HepG2 (cell line): ENCODE data around the gene TMEM184B. TPM values are rescaled to one million over a fixed set of nuclear protein-coding genes. Genes with fewer than 3 reads are reported as not detected.

ENCODE experiments used
- MEF2D ChIP-seq: sonication (generic); formaldehyde crosslinking; IDR thresholded peaks from 2 replicates; pipeline ENCODE4 v1.5.1; 2020; ENCODE audit warnings: mild to moderate bottlenecking, missing genetic modification reagents
- RFXAP ChIP-seq: sonication (generic); formaldehyde crosslinking; IDR thresholded peaks from 2 replicates; pipeline ENCODE4 v1.4.0; 2020; ENCODE audit warnings: missing genetic modification reagents, borderline replicate concordance
- RXRB ChIP-seq: IDR thresholded peaks from 2 replicates; pipeline ENCODE4 v1.6.1; 2016; ENCODE audit warnings: borderline replicate concordance, missing genetic modification reagents, missing compliant biosample characterization
- SAFB2 ChIP-seq: sonication (generic); formaldehyde crosslinking; IDR thresholded peaks from 2 replicates; pipeline ENCODE4 v1.5.1; 2020; ENCODE audit warnings: missing genetic modification reagents, low read depth, mild to moderate bottlenecking, borderline replicate concordance
- SOX13 ChIP-seq, 3 experiments: fragments of 450-650 bp in 1 of 3; sonication (generic) in 1 of 3; formaldehyde crosslinking in 1 of 3; IDR thresholded peaks in 2 of 3; conservative IDR thresholded peaks in 1 of 3; 2 replicates each; pipeline versions ENCODE4 v1.5.0 to v1.6.1; 2016 to 2020; ENCODE audit warnings: antibody characterized with exemption in 1 of 3, mild to moderate bottlenecking in 1 of 3, missing compliant biosample characterization in 1 of 3, missing genetic modification reagents in 1 of 3, moderate library complexity in 1 of 3
- SOX5 ChIP-seq: IDR thresholded peaks from 2 replicates; pipeline ENCODE4 v1.6.1; 2016; ENCODE audit warnings: borderline replicate concordance
- ZNF333 ChIP-seq: sonication (generic); formaldehyde crosslinking; IDR thresholded peaks from 2 replicates; pipeline ENCODE4 v1.4.0; 2020; ENCODE audit warnings: mild to moderate bottlenecking, missing genetic modification reagents, borderline replicate concordance
- polyA plus RNA-seq, 8 experiments: library from polyadenylated mRNA; depleted of rRNA in 3 of 8; stranded (reverse) in 7 of 8; unstranded in 1 of 8; fragments of >200 nt; fragmentation: Illumina TruSeq in 4 of 8; extraction: Trizol in 4 of 8; gene quantifications; 2 replicates each; pipeline versions ENCODE4 v1.2.1 to v1.2.3, GENCODE V29; 2011 to 2016; ENCODE audit warnings: low read depth in 4 of 8, missing spikeins in 1 of 8, mixed read lengths in 1 of 8; ENCODE audit not compliant: insufficient read depth in 1 of 8
- total RNA-seq, 5 experiments: library from RNA; depleted of rRNA; stranded (reverse); fragments of >200 nt; fragmentation: Illumina TruSeq; extraction: Trizol; gene quantifications; 2 replicates each; pipeline ENCODE4 v1.2.3, GENCODE V29; 2016; ENCODE audit warnings: low read depth in 1 of 5
- TF ChIP-seq, protein P1 (sequence below): sonication (generic); formaldehyde crosslinking; IDR thresholded peaks from 2 replicates; pipeline ENCODE4 v1.5.0; 2020; ENCODE audit warnings: mild to moderate bottlenecking, missing genetic modification reagents, borderline replicate concordance
- TF ChIP-seq, protein P2 (sequence below): sonication (generic); formaldehyde crosslinking; IDR thresholded peaks from 2 replicates; pipeline ENCODE4 v1.8.0; 2022; ENCODE audit warnings: missing genetic modification reagents, mild to moderate bottlenecking, inconsistent platforms, borderline replicate concordance
- TF ChIP-seq, protein P3 (sequence below): sonication (generic); formaldehyde crosslinking; IDR thresholded peaks from 2 replicates; pipeline ENCODE4 v1.5.0; 2020; ENCODE audit warnings: mild to moderate bottlenecking, missing genetic modification reagents
- TF ChIP-seq, protein P4 (sequence below), 2 experiments: sonication (generic) in 1 of 2; formaldehyde crosslinking in 1 of 2; IDR thresholded peaks; 2 replicates each; pipeline versions ENCODE4 v1.4.0 to v1.6.1; 2018 to 2020; ENCODE audit warnings: missing genetic modification reagents in 2 of 2, borderline replicate concordance in 1 of 2, low read depth in 1 of 2, mild to moderate bottlenecking in 1 of 2, missing biosample characterization in 1 of 2

Gene TMEM184B
- total and polyA plus RNA-seq, 2 of the 13 experiments (the other 11 are each of a cell fraction or from before 2014, with no cell fraction given), result 15.9 to 16.0 TPM

DNA sequence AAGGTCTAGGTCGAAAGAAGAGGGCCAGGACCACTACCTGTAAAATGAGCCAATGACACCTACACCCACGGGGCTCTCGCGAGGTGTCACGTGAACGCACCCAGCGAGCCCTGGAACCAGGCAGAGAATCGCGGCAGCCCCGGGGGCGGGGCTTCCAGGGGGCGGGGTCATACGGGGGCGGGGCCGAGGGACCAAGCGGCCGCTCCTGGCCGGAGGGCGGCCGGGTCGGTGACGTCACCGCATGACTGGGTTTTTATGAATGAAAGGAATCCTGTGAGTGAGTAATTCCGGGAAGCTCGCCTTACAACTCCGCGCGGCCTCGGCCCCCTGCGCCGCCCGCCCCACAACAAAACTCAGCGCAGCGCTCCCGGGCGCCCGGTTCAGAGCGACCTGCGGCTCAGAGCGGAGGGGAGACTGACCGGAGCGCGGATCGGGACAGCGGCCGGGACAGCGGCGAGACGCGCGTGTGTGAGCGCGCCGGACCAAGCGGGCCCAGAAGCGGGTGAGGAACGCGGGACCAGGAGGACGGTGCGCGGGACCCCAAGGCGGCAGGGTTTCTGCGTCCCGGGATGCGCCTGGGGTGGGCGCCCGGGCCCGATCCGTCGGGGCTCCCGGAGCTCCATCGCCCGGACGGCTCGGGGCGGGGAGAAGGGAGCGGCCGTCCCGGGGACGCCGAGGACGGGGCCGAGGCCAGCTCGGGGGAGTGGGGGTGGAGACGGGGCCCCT, 70.9 kb downstream of the TMEM184B start, which contains the start of gene MAFF (continued):
- TF ChIP-seq, protein P1, sequence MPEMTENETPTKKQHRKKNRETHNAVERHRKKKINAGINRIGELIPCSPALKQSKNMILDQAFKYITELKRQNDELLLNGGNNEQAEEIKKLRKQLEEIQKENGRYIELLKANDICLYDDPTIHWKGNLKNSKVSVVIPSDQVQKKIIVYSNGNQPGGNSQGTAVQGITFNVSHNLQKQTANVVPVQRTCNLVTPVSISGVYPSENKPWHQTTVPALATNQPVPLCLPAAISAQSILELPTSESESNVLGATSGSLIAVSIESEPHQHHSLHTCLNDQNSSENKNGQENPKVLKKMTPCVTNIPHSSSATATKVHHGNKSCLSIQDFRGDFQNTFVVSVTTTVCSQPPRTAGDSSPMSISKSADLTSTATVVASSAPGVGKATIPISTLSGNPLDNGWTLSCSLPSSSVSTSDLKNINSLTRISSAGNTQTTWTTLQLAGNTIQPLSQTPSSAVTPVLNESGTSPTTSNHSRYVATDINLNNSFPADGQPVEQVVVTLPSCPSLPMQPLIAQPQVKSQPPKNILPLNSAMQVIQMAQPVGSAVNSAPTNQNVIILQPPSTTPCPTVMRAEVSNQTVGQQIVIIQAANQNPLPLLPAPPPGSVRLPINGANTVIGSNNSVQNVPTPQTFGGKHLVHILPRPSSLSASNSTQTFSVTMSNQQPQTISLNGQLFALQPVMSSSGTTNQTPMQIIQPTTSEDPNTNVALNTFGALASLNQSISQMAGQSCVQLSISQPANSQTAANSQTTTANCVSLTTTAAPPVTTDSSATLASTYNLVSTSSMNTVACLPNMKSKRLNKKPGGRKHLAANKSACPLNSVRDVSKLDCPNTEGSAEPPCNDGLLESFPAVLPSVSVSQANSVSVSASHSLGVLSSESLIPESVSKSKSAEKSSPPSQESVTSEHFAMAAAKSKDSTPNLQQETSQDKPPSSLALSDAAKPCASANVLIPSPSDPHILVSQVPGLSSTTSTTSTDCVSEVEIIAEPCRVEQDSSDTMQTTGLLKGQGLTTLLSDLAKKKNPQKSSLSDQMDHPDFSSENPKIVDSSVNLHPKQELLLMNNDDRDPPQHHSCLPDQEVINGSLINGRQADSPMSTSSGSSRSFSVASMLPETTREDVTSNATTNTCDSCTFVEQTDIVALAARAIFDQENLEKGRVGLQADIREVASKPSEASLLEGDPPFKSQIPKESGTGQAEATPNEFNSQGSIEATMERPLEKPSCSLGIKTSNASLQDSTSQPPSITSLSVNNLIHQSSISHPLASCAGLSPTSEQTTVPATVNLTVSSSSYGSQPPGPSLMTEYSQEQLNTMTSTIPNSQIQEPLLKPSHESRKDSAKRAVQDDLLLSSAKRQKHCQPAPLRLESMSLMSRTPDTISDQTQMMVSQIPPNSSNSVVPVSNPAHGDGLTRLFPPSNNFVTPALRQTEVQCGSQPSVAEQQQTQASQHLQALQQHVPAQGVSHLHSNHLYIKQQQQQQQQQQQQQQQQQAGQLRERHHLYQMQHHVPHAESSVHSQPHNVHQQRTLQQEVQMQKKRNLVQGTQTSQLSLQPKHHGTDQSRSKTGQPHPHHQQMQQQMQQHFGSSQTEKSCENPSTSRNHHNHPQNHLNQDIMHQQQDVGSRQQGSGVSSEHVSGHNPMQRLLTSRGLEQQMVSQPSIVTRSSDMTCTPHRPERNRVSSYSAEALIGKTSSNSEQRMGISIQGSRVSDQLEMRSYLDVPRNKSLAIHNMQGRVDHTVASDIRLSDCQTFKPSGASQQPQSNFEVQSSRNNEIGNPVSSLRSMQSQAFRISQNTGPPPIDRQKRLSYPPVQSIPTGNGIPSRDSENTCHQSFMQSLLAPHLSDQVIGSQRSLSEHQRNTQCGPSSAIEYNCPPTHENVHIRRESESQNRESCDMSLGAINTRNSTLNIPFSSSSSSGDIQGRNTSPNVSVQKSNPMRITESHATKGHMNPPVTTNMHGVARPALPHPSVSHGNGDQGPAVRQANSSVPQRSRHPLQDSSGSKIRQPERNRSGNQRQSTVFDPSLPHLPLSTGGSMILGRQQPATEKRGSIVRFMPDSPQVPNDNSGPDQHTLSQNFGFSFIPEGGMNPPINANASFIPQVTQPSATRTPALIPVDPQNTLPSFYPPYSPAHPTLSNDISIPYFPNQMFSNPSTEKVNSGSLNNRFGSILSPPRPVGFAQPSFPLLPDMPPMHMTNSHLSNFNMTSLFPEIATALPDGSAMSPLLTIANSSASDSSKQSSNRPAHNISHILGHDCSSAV (CRISPR knock-in tag), result no peak
- 0 out of 2 replicates have a peak, but pooled peaks have one; percentile 19 for TF ChIP-seq RXRB
- peak; percentile 40; the same call in 1 of the 2 replicates for TF ChIP-seq SOX5 (CRISPR knock-in tag)
- TF ChIP-seq SOX13 (IDR thresholded peaks at IDR 0.05), result no peak
- peak in 1 of 2 experiments; percentile 46; a peak in 1 of 4 replicates for TF ChIP-seq SOX13 (CRISPR knock-in tag; conservative IDR thresholded peaks at IDR 0.05 in 1 of 2, IDR thresholded peaks at IDR 0.05 in 1 of 2)
- TF ChIP-seq, protein P2, sequence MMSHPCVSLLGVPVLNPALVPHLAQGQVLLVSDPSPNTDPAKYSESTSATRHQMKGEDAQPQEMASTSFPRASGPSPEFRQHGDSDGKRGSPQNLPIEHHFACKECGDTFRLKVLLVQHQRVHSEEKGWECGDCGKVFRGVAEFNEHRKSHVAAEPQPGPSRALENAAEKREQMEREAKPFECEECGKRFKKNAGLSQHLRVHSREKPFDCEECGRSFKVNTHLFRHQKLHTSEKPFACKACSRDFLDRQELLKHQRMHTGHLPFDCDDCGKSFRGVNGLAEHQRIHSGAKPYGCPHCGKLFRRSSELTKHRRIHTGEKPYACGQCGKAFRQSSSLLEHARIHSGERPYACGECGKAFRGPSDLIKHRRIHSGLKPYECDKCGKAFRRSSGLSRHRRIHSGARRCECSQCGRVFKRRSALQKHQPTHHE (CRISPR knock-in tag), result 0 out of 2 replicates have a peak, but pooled peaks have one; percentile 33
- TF ChIP-seq ZNF333 (CRISPR knock-in tag), result 0 out of 2 replicates have a peak, but pooled peaks have one; percentile 1
- TF ChIP-seq, protein P3, sequence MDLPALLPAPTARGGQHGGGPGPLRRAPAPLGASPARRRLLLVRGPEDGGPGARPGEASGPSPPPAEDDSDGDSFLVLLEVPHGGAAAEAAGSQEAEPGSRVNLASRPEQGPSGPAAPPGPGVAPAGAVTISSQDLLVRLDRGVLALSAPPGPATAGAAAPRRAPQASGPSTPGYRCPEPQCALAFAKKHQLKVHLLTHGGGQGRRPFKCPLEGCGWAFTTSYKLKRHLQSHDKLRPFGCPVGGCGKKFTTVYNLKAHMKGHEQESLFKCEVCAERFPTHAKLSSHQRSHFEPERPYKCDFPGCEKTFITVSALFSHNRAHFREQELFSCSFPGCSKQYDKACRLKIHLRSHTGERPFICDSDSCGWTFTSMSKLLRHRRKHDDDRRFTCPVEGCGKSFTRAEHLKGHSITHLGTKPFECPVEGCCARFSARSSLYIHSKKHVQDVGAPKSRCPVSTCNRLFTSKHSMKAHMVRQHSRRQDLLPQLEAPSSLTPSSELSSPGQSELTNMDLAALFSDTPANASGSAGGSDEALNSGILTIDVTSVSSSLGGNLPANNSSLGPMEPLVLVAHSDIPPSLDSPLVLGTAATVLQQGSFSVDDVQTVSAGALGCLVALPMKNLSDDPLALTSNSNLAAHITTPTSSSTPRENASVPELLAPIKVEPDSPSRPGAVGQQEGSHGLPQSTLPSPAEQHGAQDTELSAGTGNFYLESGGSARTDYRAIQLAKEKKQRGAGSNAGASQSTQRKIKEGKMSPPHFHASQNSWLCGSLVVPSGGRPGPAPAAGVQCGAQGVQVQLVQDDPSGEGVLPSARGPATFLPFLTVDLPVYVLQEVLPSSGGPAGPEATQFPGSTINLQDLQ (CRISPR knock-in tag), result 0 out of 2 replicates have a peak, but pooled peaks have one; percentile 4
- TF ChIP-seq, protein P4, sequence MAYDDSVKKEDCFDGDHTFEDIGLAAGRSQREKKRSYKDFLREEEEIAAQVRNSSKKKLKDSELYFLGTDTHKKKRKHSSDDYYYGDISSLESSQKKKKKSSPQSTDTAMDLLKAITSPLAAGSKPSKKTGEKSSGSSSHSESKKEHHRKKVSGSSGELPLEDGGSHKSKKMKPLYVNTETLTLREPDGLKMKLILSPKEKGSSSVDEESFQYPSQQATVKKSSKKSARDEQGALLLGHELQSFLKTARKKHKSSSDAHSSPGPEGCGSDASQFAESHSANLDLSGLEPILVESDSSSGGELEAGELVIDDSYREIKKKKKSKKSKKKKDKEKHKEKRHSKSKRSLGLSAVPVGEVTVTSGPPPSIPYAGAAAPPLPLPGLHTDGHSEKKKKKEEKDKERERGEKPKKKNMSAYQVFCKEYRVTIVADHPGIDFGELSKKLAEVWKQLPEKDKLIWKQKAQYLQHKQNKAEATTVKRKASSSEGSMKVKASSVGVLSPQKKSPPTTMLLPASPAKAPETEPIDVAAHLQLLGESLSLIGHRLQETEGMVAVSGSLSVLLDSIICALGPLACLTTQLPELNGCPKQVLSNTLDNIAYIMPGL (CRISPR knock-in tag; IDR thresholded peaks at IDR 0.05; ENCODE audit: borderline replicate concordance in 1 of 2, low read depth in 1 of 2), result peak; percentile 44 to 76; a peak in 3 of 4 replicates
- TF ChIP-seq SAFB2 (CRISPR knock-in tag), result peak; percentile 26; the same call in 1 of the 2 replicates
- peak; percentile 22; the same call in 1 of the 2 replicates for TF ChIP-seq RFXAP
- no peak for TF ChIP-seq MEF2D (CRISPR knock-in tag)
